B cell (primary cell): ENCODE results near the gene KRTAP20-1. TPM values are rescaled to one million over a fixed set of nuclear protein-coding genes. Genes with fewer than 3 reads are reported as not detected.

Experiments used
- ATAC-seq: fragments of 200-7000 bp; cut with Tn5 transposase; one replicate; pipeline ENCODE4 v1.10.0; 2021; ENCODE audit warnings: low read depth, mild to moderate bottlenecking, moderate number of reproducible peaks, moderate library complexity
- CTCF ChIA-PET: fragments of 350-600 bp; sonication (Branson Sonifier 250); formaldehyde crosslinking; loops from one replicate; lab custom pipeline; 2021; ENCODE audit warnings: antibody characterized with exemption, inconsistent platforms; lab: Charles Lee
- POLR2A ChIA-PET: fragments of 350-600 bp; sonication (Branson Sonifier 250); formaldehyde crosslinking; loops from one replicate; lab custom pipeline; 2021; ENCODE audit warnings: antibody characterized with exemption; lab: Charles Lee
- DNase-seq: peaks from one replicate; pipeline ENCODE4 v3.0.0; 2013
- H2AFZ ChIP-seq: 2 replicates; pipeline ENCODE4 v1.6.1; 2012; ENCODE audit warnings: mild to moderate bottlenecking, low read depth, low read length; ENCODE audit not compliant: insufficient read depth, poor library complexity, severe bottlenecking
- H3K27ac ChIP-seq, 2 donors: 1 replicate in 1 of 2; 2 replicates in 1 of 2; pipeline ENCODE4 v1.5.1; 2012 to 2013; ENCODE audit warnings: low read length in 2 of 2, mild to moderate bottlenecking in 2 of 2, moderate library complexity in 1 of 2
- H3K27me3 ChIP-seq, 4 experiments: fragments of 200-600 bp in 1 of 4; sonication (generic) in 1 of 4; replicated peaks in 1 of 4; 1 replicate in 2 of 4; 2 replicates in 2 of 4; pipeline versions ENCODE4 v1.6.1 to v1.7.0; 2013 to 2016; ENCODE audit warnings: low read length in 3 of 4, mild to moderate bottlenecking in 2 of 4, mixed read lengths in 1 of 4, moderate library complexity in 1 of 4; ENCODE audit not compliant: insufficient read depth in 4 of 4, control insufficient read depth in 3 of 4; ENCODE audit errors: control extremely low read depth in 1 of 4
- H3K36me3 ChIP-seq, 2 experiments: replicated peaks in 1 of 2; 1 replicate in 1 of 2; 2 replicates in 1 of 2; pipeline versions ENCODE4 v1.6.1 to v1.7.1; 2013; ENCODE audit warnings: low read length in 1 of 2; ENCODE audit not compliant: insufficient read depth in 2 of 2, control insufficient read depth in 1 of 2; ENCODE audit errors: control extremely low read depth in 1 of 2, extremely low read depth in 1 of 2
- H3K4me1 ChIP-seq, 2 donors: fragments of 200-600 bp in 1 of 2; sonication (generic) in 1 of 2; 1 replicate in 1 of 2; 2 replicates in 1 of 2; pipeline versions ENCODE4 v1.5.1 to v1.6.1; 2013 to 2017; ENCODE audit warnings: low read length in 2 of 2; ENCODE audit not compliant: control insufficient read depth in 2 of 2, insufficient read depth in 2 of 2
- H3K4me2 ChIP-seq: replicated peaks from 2 replicates; pipeline ENCODE3; 2012; ENCODE audit warnings: mild to moderate bottlenecking, low read depth, low read length; ENCODE audit not compliant: poor library complexity, severe bottlenecking
- H3K4me3 ChIP-seq, 5 experiments: fragments of 200-600 bp in 1 of 5; sonication (generic) in 1 of 5; 1 replicate in 3 of 5; 2 replicates in 2 of 5; pipeline versions ENCODE4 v1.5.1 to v1.7.0; 2011 to 2016; ENCODE audit warnings: low read length in 4 of 5, mild to moderate bottlenecking in 4 of 5, low read depth in 2 of 5, control low read depth in 1 of 5, moderate library complexity in 1 of 5; ENCODE audit not compliant: insufficient read depth in 1 of 5; ENCODE audit errors: control extremely low read depth in 1 of 5, extremely low read depth in 1 of 5
- H3K79me2 ChIP-seq: fragments of 200-600 bp; sonication (generic); one replicate; pipeline ENCODE4 v1.6.0; 2016; ENCODE audit warnings: low read length; ENCODE audit not compliant: control insufficient read depth, insufficient read depth
- H3K9ac ChIP-seq: fragments of 200-600 bp; sonication (generic); 2 replicates; pipeline ENCODE4 v1.6.1; 2017; ENCODE audit warnings: mild to moderate bottlenecking, low read length, moderate library complexity
- H3K9me3 ChIP-seq, 3 donors: one replicate each; pipeline versions ENCODE4 v1.6.1 to v1.7.1; 2013; ENCODE audit warnings: low read length in 2 of 3; ENCODE audit not compliant: control insufficient read depth in 2 of 3, insufficient read depth in 1 of 3; ENCODE audit errors: control extremely low read depth in 1 of 3
- H4K20me1 ChIP-seq: 2 replicates; pipeline ENCODE4 v1.6.0; 2012; ENCODE audit warnings: mild to moderate bottlenecking, low read length; ENCODE audit not compliant: insufficient read depth, control insufficient read depth, poor library complexity, severe bottlenecking
- H3K27ac Mint-ChIP-seq: one replicate; pipeline ENCODE4 v1.8.0; 2021; ENCODE audit warnings: mixed read lengths
- H3K27me3 Mint-ChIP-seq: one replicate; pipeline ENCODE4 v1.8.0; 2021; ENCODE audit warnings: mixed read lengths
- H3K4me1 Mint-ChIP-seq: one replicate; pipeline ENCODE4 v1.8.0; 2021; ENCODE audit warnings: mixed read lengths
- H3K4me3 Mint-ChIP-seq: one replicate; pipeline ENCODE4 v1.8.0; 2021; ENCODE audit warnings: mixed read lengths
- H3K9me3 Mint-ChIP-seq: one replicate; pipeline ENCODE4 v1.8.0; 2022; ENCODE audit warnings: mixed read lengths; ENCODE audit not compliant: insufficient read depth
- EZH2 ChIP-seq: IDR thresholded peaks from 2 replicates; pipeline ENCODE4 v1.6.1; 2012; ENCODE audit warnings: borderline replicate concordance, low read depth, mild to moderate bottlenecking, moderate library complexity, low read length; ENCODE audit not compliant: insufficient read depth, poor library complexity, severe bottlenecking
- WGBS: methylation state at CpG from one replicate; pipeline ENCODE4 v1.1.5; 2013; ENCODE audit warnings: missing lambda C conversion rate; ENCODE audit not compliant: insufficient coverage; 5-methylcytosine and 5-hydroxymethylcytosine counted together
- intact Hi-C: fragments of 100-400 bp; cut with micrococcal nuclease; formaldehyde crosslinking; loops from one replicate; pipeline ENCODE4 v1.10.0; 2022
- polyA plus RNA-seq: library from polyadenylated mRNA; depleted of rRNA; stranded (reverse); fragments of >200 nt; gene quantifications from 2 replicates; pipeline ENCODE4 v1.2.3, GENCODE V29; 2012
- total RNA-seq, 2 donors: library from RNA; stranded (reverse); fragments of 120-200 nt in 1 of 2; gene quantifications; 1 replicate in 1 of 2; 2 replicates in 1 of 2; pipeline versions ENCODE4 v1.2.3 to v1.2.4, GENCODE V29; 2013 to 2022
- TF ChIP-seq, protein P1 (sequence below): fragments of 200-600 bp; IDR thresholded peaks from one replicate; pipeline ENCODE4 v1.8.0; 2022; ENCODE audit warnings: antibody characterized with exemption, mild to moderate bottlenecking

The KRTAP20-1 gene
- total and polyA plus RNA-seq, 2 donors (not counting 1 experiment from before 2014, with no cell fraction given): not detected

DNA sequence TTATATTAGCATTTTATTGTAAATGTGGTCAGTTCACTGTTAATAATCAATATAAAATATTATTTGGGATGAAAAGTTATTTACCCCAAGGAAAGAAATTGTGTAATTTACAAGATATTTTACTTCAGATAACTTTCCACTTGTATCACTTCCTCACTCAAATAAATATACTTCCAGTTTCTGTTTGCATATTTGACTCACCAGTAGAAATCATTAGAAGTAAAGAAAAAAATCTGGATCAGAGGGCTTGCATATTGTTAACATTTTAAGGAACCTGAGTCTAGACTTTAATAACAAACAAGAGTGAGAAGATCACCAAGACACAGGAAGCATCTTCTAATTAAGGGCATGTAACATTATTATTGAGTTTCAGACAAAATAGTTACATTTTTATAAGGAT lies 3.9 kb downstream of the KRTAP20-1 start:
- POLR2A ChIA-PET: no interaction called here
- H2AFZ ChIP-seq: no peak overlapping the region
- no peaks in the 10 kb centered on the region for H3K36me3 ChIP-seq
- Mint-ChIP-seq H3K4me1 (no peaks in the 10 kb centered on the region), H3K4me3 (no peak overlapping the region), H3K27me3 (no peaks in the 10 kb centered on the region), H3K9me3 (no peaks in the 10 kb centered on the region), H3K27ac (no peak overlapping the region)
- H3K79me2 ChIP-seq: no peaks in the 10 kb centered on the region
- no peak overlapping the region for H3K27ac ChIP-seq
- H3K4me3 ChIP-seq: no peak overlapping the region
- TF ChIP-seq, protein P1, sequence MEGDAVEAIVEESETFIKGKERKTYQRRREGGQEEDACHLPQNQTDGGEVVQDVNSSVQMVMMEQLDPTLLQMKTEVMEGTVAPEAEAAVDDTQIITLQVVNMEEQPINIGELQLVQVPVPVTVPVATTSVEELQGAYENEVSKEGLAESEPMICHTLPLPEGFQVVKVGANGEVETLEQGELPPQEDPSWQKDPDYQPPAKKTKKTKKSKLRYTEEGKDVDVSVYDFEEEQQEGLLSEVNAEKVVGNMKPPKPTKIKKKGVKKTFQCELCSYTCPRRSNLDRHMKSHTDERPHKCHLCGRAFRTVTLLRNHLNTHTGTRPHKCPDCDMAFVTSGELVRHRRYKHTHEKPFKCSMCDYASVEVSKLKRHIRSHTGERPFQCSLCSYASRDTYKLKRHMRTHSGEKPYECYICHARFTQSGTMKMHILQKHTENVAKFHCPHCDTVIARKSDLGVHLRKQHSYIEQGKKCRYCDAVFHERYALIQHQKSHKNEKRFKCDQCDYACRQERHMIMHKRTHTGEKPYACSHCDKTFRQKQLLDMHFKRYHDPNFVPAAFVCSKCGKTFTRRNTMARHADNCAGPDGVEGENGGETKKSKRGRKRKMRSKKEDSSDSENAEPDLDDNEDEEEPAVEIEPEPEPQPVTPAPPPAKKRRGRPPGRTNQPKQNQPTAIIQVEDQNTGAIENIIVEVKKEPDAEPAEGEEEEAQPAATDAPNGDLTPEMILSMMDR: no peak
- no peak for TF ChIP-seq EZH2
- H3K27me3 ChIP-seq: no peaks in the 10 kb centered on the region
- no peaks in the 10 kb centered on the region for H3K4me1 ChIP-seq
- DNase-seq (no peak), ATAC-seq (no peak)
- no peak overlapping the region for H3K4me2 ChIP-seq
- intact Hi-C loops: no loop called here
- H3K9ac ChIP-seq: no peak overlapping the region
- H4K20me1 ChIP-seq: no peaks in the 10 kb centered on the region
- H3K9me3 ChIP-seq: peaks cover 0 to 11% (median 2%) of the 10 kb centered on the region in 3 donors
- CTCF ChIA-PET: no interaction called here

DNA sequence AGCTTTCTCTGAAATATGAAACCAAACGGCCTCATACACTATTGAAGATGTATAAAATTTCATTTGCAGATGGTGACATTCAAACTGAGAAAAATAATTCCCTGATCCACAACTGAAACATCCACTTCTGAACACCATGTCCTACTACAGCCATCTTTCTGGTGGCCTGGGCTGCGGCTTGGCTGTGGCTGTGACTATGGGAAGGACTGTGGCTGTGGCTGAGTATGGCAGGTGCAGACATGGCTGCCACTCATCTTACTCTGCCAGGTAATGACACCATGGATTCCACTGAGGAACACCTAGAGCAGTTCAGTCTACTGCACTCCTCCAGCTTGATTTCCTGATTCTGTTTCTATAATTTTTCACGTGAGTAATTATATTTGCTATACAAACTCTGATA lies 4.3 kb downstream of the KRTAP20-1 start, which contains the start of gene KRTAP20-4:
Gene KRTAP20-4, plus strand, starts transcription at position 106 of the 400 bp plus-strand sequence.
- no peak within 1 kb of the TSS for H3K9ac ChIP-seq
- no peak within 1 kb of the TSS for H3K27ac ChIP-seq
- Mint-ChIP-seq H3K4me3 (no peak within 1 kb of the TSS), H3K27ac (no peak within 1 kb of the TSS), H3K4me1 (no peaks in the 10 kb centered on the region), H3K9me3 (no peaks in the 10 kb centered on the region), H3K27me3 (no peaks in the 10 kb centered on the region)
- no peak for ATAC-seq
- no peak within 1 kb of the TSS for H3K4me2 ChIP-seq
- ChIA-PET CTCF (no interaction called here), POLR2A (no interaction called here)
- no peaks in the 10 kb centered on the region for H3K27me3 ChIP-seq
- H4K20me1 ChIP-seq: no peaks in the 10 kb centered on the region
- intact Hi-C loops: no loop called here
- no peak within 1 kb of the TSS for H2AFZ ChIP-seq
- no CpG with 5 or more reads among the region's 3 CpGs for WGBS
- H3K36me3 ChIP-seq: no peaks in the 10 kb centered on the region
- no peaks in the 10 kb centered on the region for H3K4me1 ChIP-seq
- TF ChIP-seq, protein P1: no peak
- no peak for TF ChIP-seq EZH2
- peaks cover 0 to 15% (median 2%) of the 10 kb centered on the region in 3 donors for H3K9me3 ChIP-seq
- no peak within 1 kb of the TSS for H3K4me3 ChIP-seq
- no peaks in the 10 kb centered on the region for H3K79me2 ChIP-seq
- DNase-seq: no peak
